Measurements from ENCODE around the gene RTL10.

DNA sequence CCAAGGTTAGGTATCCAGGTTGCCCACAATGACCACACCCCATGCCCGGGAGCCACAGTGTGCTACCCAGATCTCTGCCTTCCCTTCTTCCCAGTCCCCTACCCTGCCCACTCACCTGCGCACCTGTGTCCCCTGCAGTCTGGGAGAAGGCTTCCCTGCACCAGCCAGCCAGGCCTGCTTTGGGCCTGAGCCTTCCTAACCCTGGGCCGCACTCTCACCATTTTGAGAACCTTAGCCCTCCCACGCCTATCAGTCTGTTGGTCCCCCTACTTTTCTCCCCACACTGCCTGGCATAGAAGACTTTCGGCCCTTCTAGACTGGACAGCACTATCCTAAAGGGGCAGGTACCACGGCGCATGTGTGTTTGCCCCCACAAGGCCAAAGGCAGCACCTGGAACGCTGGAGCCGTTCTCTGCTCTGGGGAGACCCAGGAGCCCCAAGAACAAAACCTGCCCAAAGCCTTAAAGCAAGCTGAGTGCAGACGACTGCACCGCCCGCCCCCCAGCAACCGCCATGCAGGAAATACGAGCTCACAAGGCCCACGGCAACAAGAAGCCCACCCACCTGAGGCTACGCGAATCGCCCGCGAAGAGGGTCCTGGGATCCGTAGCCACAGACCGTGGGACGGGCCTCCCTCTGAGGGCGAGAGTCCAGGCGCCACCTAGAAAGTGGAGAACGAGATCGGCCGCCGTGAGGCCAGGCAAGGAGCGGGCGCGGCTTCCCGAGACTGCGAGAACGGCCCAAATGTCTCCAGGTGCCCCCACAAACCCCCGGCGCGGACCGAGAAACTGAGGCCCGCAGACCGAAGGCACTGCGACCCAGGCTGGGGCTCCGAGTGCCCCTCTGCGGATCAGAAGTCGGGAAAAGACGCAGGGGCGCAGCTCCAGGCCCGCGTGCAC, 546 bp downstream of the RTL10 start:
- TF ChIP-seq, protein P1, sequence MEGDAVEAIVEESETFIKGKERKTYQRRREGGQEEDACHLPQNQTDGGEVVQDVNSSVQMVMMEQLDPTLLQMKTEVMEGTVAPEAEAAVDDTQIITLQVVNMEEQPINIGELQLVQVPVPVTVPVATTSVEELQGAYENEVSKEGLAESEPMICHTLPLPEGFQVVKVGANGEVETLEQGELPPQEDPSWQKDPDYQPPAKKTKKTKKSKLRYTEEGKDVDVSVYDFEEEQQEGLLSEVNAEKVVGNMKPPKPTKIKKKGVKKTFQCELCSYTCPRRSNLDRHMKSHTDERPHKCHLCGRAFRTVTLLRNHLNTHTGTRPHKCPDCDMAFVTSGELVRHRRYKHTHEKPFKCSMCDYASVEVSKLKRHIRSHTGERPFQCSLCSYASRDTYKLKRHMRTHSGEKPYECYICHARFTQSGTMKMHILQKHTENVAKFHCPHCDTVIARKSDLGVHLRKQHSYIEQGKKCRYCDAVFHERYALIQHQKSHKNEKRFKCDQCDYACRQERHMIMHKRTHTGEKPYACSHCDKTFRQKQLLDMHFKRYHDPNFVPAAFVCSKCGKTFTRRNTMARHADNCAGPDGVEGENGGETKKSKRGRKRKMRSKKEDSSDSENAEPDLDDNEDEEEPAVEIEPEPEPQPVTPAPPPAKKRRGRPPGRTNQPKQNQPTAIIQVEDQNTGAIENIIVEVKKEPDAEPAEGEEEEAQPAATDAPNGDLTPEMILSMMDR (tag by site-specific recombination; IDR thresholded peaks at IDR 0.05), result no peak; the same call in 1 of the 2 replicates
- no peak; the same call in 1 of the 2 replicates for TF ChIP-seq ZSCAN23 (tag by site-specific recombination; IDR thresholded peaks at IDR 0.05)
- TF ChIP-seq, protein P2, sequence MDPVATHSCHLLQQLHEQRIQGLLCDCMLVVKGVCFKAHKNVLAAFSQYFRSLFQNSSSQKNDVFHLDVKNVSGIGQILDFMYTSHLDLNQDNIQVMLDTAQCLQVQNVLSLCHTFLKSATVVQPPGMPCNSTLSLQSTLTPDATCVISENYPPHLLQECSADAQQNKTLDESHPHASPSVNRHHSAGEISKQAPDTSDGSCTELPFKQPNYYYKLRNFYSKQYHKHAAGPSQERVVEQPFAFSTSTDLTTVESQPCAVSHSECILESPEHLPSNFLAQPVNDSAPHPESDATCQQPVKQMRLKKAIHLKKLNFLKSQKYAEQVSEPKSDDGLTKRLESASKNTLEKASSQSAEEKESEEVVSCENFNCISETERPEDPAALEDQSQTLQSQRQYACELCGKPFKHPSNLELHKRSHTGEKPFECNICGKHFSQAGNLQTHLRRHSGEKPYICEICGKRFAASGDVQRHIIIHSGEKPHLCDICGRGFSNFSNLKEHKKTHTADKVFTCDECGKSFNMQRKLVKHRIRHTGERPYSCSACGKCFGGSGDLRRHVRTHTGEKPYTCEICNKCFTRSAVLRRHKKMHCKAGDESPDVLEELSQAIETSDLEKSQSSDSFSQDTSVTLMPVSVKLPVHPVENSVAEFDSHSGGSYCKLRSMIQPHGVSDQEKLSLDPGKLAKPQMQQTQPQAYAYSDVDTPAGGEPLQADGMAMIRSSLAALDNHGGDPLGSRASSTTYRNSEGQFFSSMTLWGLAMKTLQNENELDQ (tag by site-specific recombination; IDR thresholded peaks at IDR 0.05; ENCODE audit: low read depth), result no peak
- TF ChIP-seq ZNF391 (tag by site-specific recombination; IDR thresholded peaks at IDR 0.05; ENCODE audit: borderline replicate concordance, low read depth), result peak; percentile 29; the same call in 1 of the 2 replicates
- TF ChIP-seq HOXD13 (CRISPR knock-in tag; IDR thresholded peaks at IDR 0.05; ENCODE audit: borderline replicate concordance), result no peak
- TF ChIP-seq ZIC2 (tag by site-specific recombination; IDR thresholded peaks at IDR 0.05), result no peak
- TF ChIP-seq KLF9 (tag by site-specific recombination; IDR thresholded peaks at IDR 0.05; ENCODE audit: low read depth), result no peak
- TF ChIP-seq ZFP37 (tag by site-specific recombination; IDR thresholded peaks at IDR 0.05), result no peak
- TF ChIP-seq ZNF416 (tag by site-specific recombination; IDR thresholded peaks at IDR 0.05), result no peak
- TF ChIP-seq, protein P3, sequence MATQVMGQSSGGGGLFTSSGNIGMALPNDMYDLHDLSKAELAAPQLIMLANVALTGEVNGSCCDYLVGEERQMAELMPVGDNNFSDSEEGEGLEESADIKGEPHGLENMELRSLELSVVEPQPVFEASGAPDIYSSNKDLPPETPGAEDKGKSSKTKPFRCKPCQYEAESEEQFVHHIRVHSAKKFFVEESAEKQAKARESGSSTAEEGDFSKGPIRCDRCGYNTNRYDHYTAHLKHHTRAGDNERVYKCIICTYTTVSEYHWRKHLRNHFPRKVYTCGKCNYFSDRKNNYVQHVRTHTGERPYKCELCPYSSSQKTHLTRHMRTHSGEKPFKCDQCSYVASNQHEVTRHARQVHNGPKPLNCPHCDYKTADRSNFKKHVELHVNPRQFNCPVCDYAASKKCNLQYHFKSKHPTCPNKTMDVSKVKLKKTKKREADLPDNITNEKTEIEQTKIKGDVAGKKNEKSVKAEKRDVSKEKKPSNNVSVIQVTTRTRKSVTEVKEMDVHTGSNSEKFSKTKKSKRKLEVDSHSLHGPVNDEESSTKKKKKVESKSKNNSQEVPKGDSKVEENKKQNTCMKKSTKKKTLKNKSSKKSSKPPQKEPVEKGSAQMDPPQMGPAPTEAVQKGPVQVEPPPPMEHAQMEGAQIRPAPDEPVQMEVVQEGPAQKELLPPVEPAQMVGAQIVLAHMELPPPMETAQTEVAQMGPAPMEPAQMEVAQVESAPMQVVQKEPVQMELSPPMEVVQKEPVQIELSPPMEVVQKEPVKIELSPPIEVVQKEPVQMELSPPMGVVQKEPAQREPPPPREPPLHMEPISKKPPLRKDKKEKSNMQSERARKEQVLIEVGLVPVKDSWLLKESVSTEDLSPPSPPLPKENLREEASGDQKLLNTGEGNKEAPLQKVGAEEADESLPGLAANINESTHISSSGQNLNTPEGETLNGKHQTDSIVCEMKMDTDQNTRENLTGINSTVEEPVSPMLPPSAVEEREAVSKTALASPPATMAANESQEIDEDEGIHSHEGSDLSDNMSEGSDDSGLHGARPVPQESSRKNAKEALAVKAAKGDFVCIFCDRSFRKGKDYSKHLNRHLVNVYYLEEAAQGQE (tag by site-specific recombination; IDR thresholded peaks at IDR 0.05), result peak; percentile 12; the same call in 1 of the 2 replicates
- TF ChIP-seq ZNF629 (tag by site-specific recombination; IDR thresholded peaks at IDR 0.05), result no peak; the same call in 1 of the 2 replicates
- no peak for TF ChIP-seq ZNF670 (tag by site-specific recombination; IDR thresholded peaks at IDR 0.05; ENCODE audit: low read depth)
- TF ChIP-seq KLF10 (tag by site-specific recombination; IDR thresholded peaks at IDR 0.05), result no peak
- TF ChIP-seq ZNF513 (tag by site-specific recombination; IDR thresholded peaks at IDR 0.05), result no peak
